GM12878 (cell line): ENCODE results near the gene RIC1. TPM values are rescaled to one million over a fixed set of nuclear protein-coding genes. Genes with fewer than 3 reads are reported as not detected.
A peak's percentile ranks its signal among the peaks of the same experiment; 100 is the strongest.

ENCODE experiments used
- BACH1 ChIP-seq: fragments of 450-650 bp; IDR thresholded peaks from 2 replicates; pipeline ENCODE4 v1.6.1; 2017; ENCODE audit warnings: mild to moderate bottlenecking, borderline replicate concordance
- BCL11A ChIP-seq: IDR thresholded peaks from 2 replicates; pipeline ENCODE4 v1.6.1; 2011; ENCODE audit warnings: low read depth, low read length
- CBFB ChIP-seq: IDR thresholded peaks from 2 replicates; pipeline ENCODE4 v1.6.1; 2016; ENCODE audit warnings: antibody characterized with exemption, low read depth
- CEBPB ChIP-seq, 2 experiments: fragments of 150-350 bp in 1 of 2; IDR thresholded peaks; 2 replicates each; pipeline ENCODE4 v1.6.1; 2012 to 2014; ENCODE audit warnings: low read depth in 2 of 2, low read length in 2 of 2, borderline replicate concordance in 1 of 2, inconsistent platforms in 1 of 2
- CHD1 ChIP-seq: IDR thresholded peaks from 2 replicates; pipeline ENCODE4 v1.6.1; 2012; ENCODE audit warnings: low read depth, low read length, improper control_type of control experiment
- IKZF1 ChIP-seq: fragments of 450-650 bp; conservative IDR thresholded peaks from 2 replicates; pipeline ENCODE4 v1.6.1; 2017; ENCODE audit warnings: antibody characterized with exemption, mild to moderate bottlenecking
- IKZF2 ChIP-seq, 2 experiments: fragments of 450-650 bp; IDR thresholded peaks; 2 replicates each; pipeline ENCODE4 v1.6.1; 2017; ENCODE audit warnings: mild to moderate bottlenecking in 2 of 2, moderate library complexity in 2 of 2
- IRF4 ChIP-seq: IDR thresholded peaks from 2 replicates; pipeline ENCODE4 v1.6.1; 2011; ENCODE audit warnings: low read depth, low read length
- PAX5 ChIP-seq: IDR thresholded peaks from 2 replicates; pipeline ENCODE4 v1.6.1; 2011; ENCODE audit warnings: low read depth, low read length, borderline replicate concordance
- POLR2AphosphoS5 ChIP-seq: IDR thresholded peaks from 2 replicates; pipeline ENCODE4 v1.6.1; 2011; ENCODE audit warnings: mild to moderate bottlenecking, low read length, inconsistent platforms
- POU2F2 ChIP-seq: IDR thresholded peaks from 3 replicates; pipeline ENCODE4 v1.6.1; 2011; ENCODE audit warnings: low read depth, mild to moderate bottlenecking, low read length, borderline replicate concordance
- SUZ12 ChIP-seq: fragments of 200-600 bp; sonication (generic); IDR thresholded peaks from one replicate; pipeline ENCODE4 v1.6.1; 2018; ENCODE audit warnings: antibody characterized with exemption, mild to moderate bottlenecking; ENCODE audit not compliant: unreplicated experiment
- TCF12 ChIP-seq: IDR thresholded peaks from 2 replicates; pipeline ENCODE4 v1.6.1; 2011; ENCODE audit warnings: low read depth, mild to moderate bottlenecking, low read length
- TCF3 ChIP-seq: IDR thresholded peaks from 2 replicates; pipeline ENCODE4 v1.6.1; 2012; ENCODE audit warnings: low read depth, mild to moderate bottlenecking, low read length, borderline replicate concordance; ENCODE audit not compliant: insufficient read depth
- polyA plus RNA-seq, 11 experiments: library from polyadenylated mRNA; depleted of rRNA in 4 of 11; unstranded in 6 of 11; stranded (reverse) in 5 of 11; fragments of >200 nt; fragmentation: Nextera tagmentation in 4 of 11; fragmentation: Illumina TruSeq in 1 of 11; extraction: Ambion mirVana in 4 of 11; extraction: Trizol in 1 of 11; gene quantifications; 1 replicate in 1 of 11; 2 replicates in 10 of 11; pipeline versions ENCODE4 v1.2.1 to v1.2.3, GENCODE V29; 2011 to 2016; ENCODE audit warnings: inconsistent platforms in 2 of 11, missing spikeins in 2 of 11, low read depth in 1 of 11
- total RNA-seq, 4 experiments: library from RNA; depleted of rRNA in 3 of 4; stranded (reverse); fragments of >200 nt in 3 of 4; fragmentation: Illumina TruSeq in 1 of 4; extraction: Trizol in 1 of 4; gene quantifications; 2 replicates each; pipeline versions ENCODE4 v1.2.1 to v1.2.3, GENCODE V29; 2013 to 2021
- TF ChIP-seq, protein P1 (sequence below): fragments of 450-650 bp; IDR thresholded peaks from 2 replicates; pipeline ENCODE4 v1.6.1; 2017; ENCODE audit warnings: mild to moderate bottlenecking, moderate library complexity
- TF ChIP-seq, protein P2 (sequence below): fragments of 450-650 bp; IDR thresholded peaks from 2 replicates; pipeline ENCODE4 v1.6.1; 2017; ENCODE audit warnings: low read depth, mild to moderate bottlenecking, moderate library complexity
- TF ChIP-seq, protein P3 (sequence below): IDR thresholded peaks from 2 replicates; pipeline ENCODE4 v1.6.1; 2011; ENCODE audit warnings: borderline replicate concordance, low read depth, mild to moderate bottlenecking, moderate library complexity, low read length; ENCODE audit not compliant: insufficient read depth, poor library complexity, severe bottlenecking
- TF ChIP-seq, protein P4 (sequence below): IDR thresholded peaks from 2 replicates; pipeline ENCODE4 v1.6.1; 2011; ENCODE audit warnings: low read depth, mild to moderate bottlenecking, low read length, moderate library complexity, borderline replicate concordance; ENCODE audit errors: extremely low read depth
- TF ChIP-seq, protein P5 (sequence below): IDR thresholded peaks from 2 replicates; pipeline ENCODE4 v1.6.1; 2012; ENCODE audit warnings: low read depth, low read length, improper control_type of control experiment

Gene RIC1
- total and polyA plus RNA-seq, 10 of the 15 experiments (the other 5 are each of a cell fraction or from before 2014, with no cell fraction given), result 6.2 to 59.8 (median 33.3) TPM

DNA sequence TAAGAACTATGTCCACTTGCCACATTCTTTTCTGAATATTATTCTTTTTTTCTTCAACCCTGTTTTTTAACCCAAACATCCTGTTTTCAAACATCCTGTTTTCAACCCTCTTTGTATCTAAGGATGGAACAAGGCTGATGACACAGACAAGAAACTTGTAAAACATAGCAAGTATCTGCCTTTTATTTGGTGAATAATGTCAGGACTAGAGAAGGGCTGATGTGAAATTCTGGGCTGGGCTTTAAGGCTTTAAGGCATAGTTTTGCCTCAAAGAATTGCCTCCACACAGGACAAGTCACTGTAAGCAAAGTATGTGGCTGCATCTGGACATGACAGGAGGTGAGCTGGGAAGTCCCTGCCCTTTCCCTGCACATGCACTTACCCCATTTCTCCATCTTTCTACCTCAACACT, 42.5 kb upstream of the RIC1 start (continued):
- TF ChIP-seq TCF12 (peak; percentile 69; the same call in 1 of the 2 replicates), POLR2AphosphoS5 (peak; percentile 77), IRF4 (peak; percentile 50; the same call in 1 of the 2 replicates), BCL11A (peak; percentile 68), BACH1 (peak; percentile 50; the same call in 1 of the 2 replicates), IKZF2 (IDR thresholded peaks at IDR 0.05) (peak; percentile 54 to 67; a peak in 3 of 4 replicates), CEBPB (IDR thresholded peaks at IDR 0.05; ENCODE audit: borderline replicate concordance in 1 of 2, low read depth in 2 of 2, low read length in 2 of 2) (no peak), POU2F2 (peak; percentile 94; the same call in 2 of the 3 replicates), CHD1 (no peak), TCF3 (no peak), CBFB (no peak), SUZ12 (no peak), PAX5 (peak; percentile 62; the same call in 1 of the 2 replicates), IKZF1 (peak; percentile 42)
- TF ChIP-seq, protein P1, sequence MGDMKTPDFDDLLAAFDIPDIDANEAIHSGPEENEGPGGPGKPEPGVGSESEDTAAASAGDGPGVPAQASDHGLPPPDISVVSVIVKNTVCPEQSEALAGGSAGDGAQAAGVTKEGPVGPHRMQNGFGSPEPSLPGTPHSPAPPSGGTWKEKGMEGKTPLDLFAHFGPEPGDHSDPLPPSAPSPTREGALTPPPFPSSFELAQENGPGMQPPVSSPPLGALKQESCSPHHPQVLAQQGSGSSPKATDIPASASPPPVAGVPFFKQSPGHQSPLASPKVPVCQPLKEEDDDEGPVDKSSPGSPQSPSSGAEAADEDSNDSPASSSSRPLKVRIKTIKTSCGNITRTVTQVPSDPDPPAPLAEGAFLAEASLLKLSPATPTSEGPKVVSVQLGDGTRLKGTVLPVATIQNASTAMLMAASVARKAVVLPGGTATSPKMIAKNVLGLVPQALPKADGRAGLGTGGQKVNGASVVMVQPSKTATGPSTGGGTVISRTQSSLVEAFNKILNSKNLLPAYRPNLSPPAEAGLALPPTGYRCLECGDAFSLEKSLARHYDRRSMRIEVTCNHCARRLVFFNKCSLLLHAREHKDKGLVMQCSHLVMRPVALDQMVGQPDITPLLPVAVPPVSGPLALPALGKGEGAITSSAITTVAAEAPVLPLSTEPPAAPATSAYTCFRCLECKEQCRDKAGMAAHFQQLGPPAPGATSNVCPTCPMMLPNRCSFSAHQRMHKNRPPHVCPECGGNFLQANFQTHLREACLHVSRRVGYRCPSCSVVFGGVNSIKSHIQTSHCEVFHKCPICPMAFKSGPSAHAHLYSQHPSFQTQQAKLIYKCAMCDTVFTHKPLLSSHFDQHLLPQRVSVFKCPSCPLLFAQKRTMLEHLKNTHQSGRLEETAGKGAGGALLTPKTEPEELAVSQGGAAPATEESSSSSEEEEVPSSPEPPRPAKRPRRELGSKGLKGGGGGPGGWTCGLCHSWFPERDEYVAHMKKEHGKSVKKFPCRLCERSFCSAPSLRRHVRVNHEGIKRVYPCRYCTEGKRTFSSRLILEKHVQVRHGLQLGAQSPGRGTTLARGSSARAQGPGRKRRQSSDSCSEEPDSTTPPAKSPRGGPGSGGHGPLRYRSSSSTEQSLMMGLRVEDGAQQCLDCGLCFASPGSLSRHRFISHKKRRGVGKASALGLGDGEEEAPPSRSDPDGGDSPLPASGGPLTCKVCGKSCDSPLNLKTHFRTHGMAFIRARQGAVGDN, result peak; percentile 71; the same call in 1 of the 2 replicates
- TF ChIP-seq, protein P2, sequence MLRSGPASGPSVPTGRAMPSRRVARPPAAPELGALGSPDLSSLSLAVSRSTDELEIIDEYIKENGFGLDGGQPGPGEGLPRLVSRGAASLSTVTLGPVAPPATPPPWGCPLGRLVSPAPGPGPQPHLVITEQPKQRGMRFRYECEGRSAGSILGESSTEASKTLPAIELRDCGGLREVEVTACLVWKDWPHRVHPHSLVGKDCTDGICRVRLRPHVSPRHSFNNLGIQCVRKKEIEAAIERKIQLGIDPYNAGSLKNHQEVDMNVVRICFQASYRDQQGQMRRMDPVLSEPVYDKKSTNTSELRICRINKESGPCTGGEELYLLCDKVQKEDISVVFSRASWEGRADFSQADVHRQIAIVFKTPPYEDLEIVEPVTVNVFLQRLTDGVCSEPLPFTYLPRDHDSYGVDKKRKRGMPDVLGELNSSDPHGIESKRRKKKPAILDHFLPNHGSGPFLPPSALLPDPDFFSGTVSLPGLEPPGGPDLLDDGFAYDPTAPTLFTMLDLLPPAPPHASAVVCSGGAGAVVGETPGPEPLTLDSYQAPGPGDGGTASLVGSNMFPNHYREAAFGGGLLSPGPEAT, result peak; percentile 87
- TF ChIP-seq, protein P3, sequence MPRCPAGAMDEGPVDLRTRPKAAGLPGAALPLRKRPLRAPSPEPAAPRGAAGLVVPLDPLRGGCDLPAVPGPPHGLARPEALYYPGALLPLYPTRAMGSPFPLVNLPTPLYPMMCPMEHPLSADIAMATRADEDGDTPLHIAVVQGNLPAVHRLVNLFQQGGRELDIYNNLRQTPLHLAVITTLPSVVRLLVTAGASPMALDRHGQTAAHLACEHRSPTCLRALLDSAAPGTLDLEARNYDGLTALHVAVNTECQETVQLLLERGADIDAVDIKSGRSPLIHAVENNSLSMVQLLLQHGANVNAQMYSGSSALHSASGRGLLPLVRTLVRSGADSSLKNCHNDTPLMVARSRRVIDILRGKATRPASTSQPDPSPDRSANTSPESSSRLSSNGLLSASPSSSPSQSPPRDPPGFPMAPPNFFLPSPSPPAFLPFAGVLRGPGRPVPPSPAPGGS, result peak; percentile 17
- TF ChIP-seq, protein P4, sequence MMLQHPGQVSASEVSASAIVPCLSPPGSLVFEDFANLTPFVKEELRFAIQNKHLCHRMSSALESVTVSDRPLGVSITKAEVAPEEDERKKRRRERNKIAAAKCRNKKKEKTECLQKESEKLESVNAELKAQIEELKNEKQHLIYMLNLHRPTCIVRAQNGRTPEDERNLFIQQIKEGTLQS, result no peak
- TF ChIP-seq, protein P5, sequence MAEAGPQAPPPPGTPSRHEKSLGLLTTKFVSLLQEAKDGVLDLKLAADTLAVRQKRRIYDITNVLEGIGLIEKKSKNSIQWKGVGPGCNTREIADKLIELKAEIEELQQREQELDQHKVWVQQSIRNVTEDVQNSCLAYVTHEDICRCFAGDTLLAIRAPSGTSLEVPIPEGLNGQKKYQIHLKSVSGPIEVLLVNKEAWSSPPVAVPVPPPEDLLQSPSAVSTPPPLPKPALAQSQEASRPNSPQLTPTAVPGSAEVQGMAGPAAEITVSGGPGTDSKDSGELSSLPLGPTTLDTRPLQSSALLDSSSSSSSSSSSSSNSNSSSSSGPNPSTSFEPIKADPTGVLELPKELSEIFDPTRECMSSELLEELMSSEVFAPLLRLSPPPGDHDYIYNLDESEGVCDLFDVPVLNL, result no peak
